Panc1 (cell line): ENCODE data around the gene SPCS3.

Experiments
- CTCF ChIP-seq: fragments of 450-650 bp; IDR thresholded peaks from 2 replicates; pipeline ENCODE4 v1.5.1; 2017; ENCODE audit warnings: mild to moderate bottlenecking
- REST ChIP-seq, 2 experiments: IDR thresholded peaks; 2 replicates each; pipeline ENCODE4 v1.6.1; 2011 to 2012; ENCODE audit warnings: low read depth in 2 of 2, control low read depth in 1 of 2, low read length in 1 of 2, mild to moderate bottlenecking in 1 of 2, moderate library complexity in 1 of 2; ENCODE audit not compliant: insufficient read depth in 1 of 2
- SIN3A ChIP-seq: IDR thresholded peaks from 2 replicates; pipeline ENCODE4 v1.6.1; 2012; ENCODE audit warnings: low read depth, mild to moderate bottlenecking, low read length, moderate library complexity, borderline replicate concordance; ENCODE audit not compliant: insufficient read depth

GRCh38 chr4:176380352-176381157, 60.8 kb downstream of the SPCS3 start:
- TF ChIP-seq REST (IDR thresholded peaks at IDR 0.05; ENCODE audit: insufficient read depth in 1 of 2, low read depth in 2 of 2, low read length in 1 of 2) (no peak), CTCF (no peak), SIN3A (no peak)
